Anterior cingulate cortex (tissue), 58 donors: Measurements from ENCODE around the gene RIN3.
A peak's percentile ranks its signal among the peaks of the same experiment; 100 is the strongest.

Experiments
- DNase-seq, 58 donors: peaks; one replicate each; lab custom pipeline; 2025; lab: John Stamatoyannopoulos, UW

RIN3 gene

GRCh38 chr14:92503756-92504491 lies 9.7 kb upstream of the RIN3 start:
- no peak for DNase-seq

GRCh38 chr14:92505826-92506225 lies 7.8 kb upstream of the RIN3 start:
- DNase-seq, result no peak

GRCh38 chr14:92506231-92506630 lies 7.3 kb upstream of the RIN3 start:
- DNase-seq, result no peak

GRCh38 chr14:92507174-92507768 lies 6.3 kb upstream of the RIN3 start:
- no peak for DNase-seq

GRCh38 chr14:92510972-92511371 lies 2.6 kb upstream of the RIN3 start:
- no peak for DNase-seq

GRCh38 chr14:92511453-92512238 lies 1.9 kb upstream of the RIN3 start:
- no peak for DNase-seq

- no peak for DNase-seq
Measured at GRCh38 chr14:92512807-92513203, 776 bp upstream of the RIN3 start.

- no peak for DNase-seq
Measured at GRCh38 chr14:92513966-92514843, 624 bp downstream of the RIN3 start.

- no peak for DNase-seq
Measured at GRCh38 chr14:92514844-92515514, 1.4 kb downstream of the RIN3 start.

GRCh38 chr14:92515546-92516343 lies 2.2 kb downstream of the RIN3 start:
- peak in 1 of 58 donors; percentile 5 for DNase-seq

GRCh38 chr14:92516344-92516965 lies 2.9 kb downstream of the RIN3 start:
- DNase-seq, result no peak

- no peak for DNase-seq
Measured at GRCh38 chr14:92516966-92517506, 3.5 kb downstream of the RIN3 start.

- no peak for DNase-seq
Measured at GRCh38 chr14:92517761-92518160, 4.2 kb downstream of the RIN3 start.

- DNase-seq, result no peak
Measured at GRCh38 chr14:92519246-92520101, 5.9 kb downstream of the RIN3 start.

- DNase-seq, result no peak
Measured at GRCh38 chr14:92520102-92521057, 6.8 kb downstream of the RIN3 start.

- DNase-seq, result no peak
Measured at GRCh38 chr14:92521058-92521415, 7.5 kb downstream of the RIN3 start.
